ENCODE data around the gene TNFRSF14.

GRCh38 chr1:2606396-2606880, 50.3 kb downstream of the TNFRSF14 start:
- TF ChIP-seq BHLHE40 (IDR thresholded peaks at IDR 0.05; ENCODE audit: borderline replicate concordance) (no peak), ZNF384 (IDR thresholded peaks at IDR 0.05) (no peak), FOXM1 (IDR thresholded peaks at IDR 0.05; ENCODE audit: borderline replicate concordance) (no peak), NFRKB (IDR thresholded peaks at IDR 0.05) (no peak), TARDBP (IDR thresholded peaks at IDR 0.05) (no peak), SP1 (IDR thresholded peaks at IDR 0.05) (no peak), L3MBTL2 (conservative IDR thresholded peaks at IDR 0.05) (no peak), ELF4 (IDR thresholded peaks at IDR 0.05) (no peak), HDGF (IDR thresholded peaks at IDR 0.05; ENCODE audit: borderline replicate concordance) (no peak), FOXA1 (IDR thresholded peaks at IDR 0.05) (no peak), SUZ12 (IDR thresholded peaks at IDR 0.05) (no peak), ARNT (IDR thresholded peaks at IDR 0.05) (no peak)
- TF ChIP-seq, protein P1, sequence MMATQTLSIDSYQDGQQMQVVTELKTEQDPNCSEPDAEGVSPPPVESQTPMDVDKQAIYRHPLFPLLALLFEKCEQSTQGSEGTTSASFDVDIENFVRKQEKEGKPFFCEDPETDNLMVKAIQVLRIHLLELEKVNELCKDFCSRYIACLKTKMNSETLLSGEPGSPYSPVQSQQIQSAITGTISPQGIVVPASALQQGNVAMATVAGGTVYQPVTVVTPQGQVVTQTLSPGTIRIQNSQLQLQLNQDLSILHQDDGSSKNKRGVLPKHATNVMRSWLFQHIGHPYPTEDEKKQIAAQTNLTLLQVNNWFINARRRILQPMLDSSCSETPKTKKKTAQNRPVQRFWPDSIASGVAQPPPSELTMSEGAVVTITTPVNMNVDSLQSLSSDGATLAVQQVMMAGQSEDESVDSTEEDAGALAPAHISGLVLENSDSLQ (IDR thresholded peaks at IDR 0.05), result no peak
